H1 (cell line): Measurements from ENCODE around the gene TFDP1. TPM values are rescaled to one million over a fixed set of nuclear protein-coding genes. Genes with fewer than 3 reads are reported as not detected.

Experiments used
- CTCF ChIA-PET: fragments of 300-600 bp; sonication (Branson Sonifier 250); formaldehyde crosslinking; loops from one replicate; lab custom pipeline; 2021; ENCODE audit not compliant: partially characterized antibody; lab: Charles Lee
- POLR2A ChIA-PET: fragments of 300-600 bp; sonication (Branson Sonifier 250); formaldehyde crosslinking; loops from one replicate; lab custom pipeline; 2021; ENCODE audit warnings: inconsistent platforms; ENCODE audit not compliant: partially characterized antibody; lab: Charles Lee
- DNase-seq, 2 experiments: peaks; one replicate each; pipeline versions ENCODE4 v3.0.0 to v3.0.0-alpha.2; 2010 to 2022; ENCODE audit warnings: low spot score in 2 of 2, low read depth in 1 of 2, mixed read lengths in 1 of 2
- FAIRE-seq: peaks from 2 replicates; lab custom pipeline; 2011; peaks lifted over from hg19 to GRCh38; lab: Jason Lieb, UNC
- H2AFZ ChIP-seq: 2 replicates; pipeline ENCODE4 v1.8.1; 2012; ENCODE audit warnings: low read length, inconsistent platforms
- H2AK5ac ChIP-seq: 2 replicates; pipeline ENCODE4 v1.6.1; 2013; ENCODE audit warnings: low read depth, low read length
- H2BK120ac ChIP-seq: replicated peaks from 2 replicates; pipeline ENCODE3; 2013; ENCODE audit warnings: low read depth, low read length, inconsistent platforms
- H2BK12ac ChIP-seq: 2 replicates; pipeline ENCODE4 v1.6.1; 2013; ENCODE audit warnings: low read depth, low read length
- H2BK15ac ChIP-seq: 2 replicates; pipeline ENCODE4 v1.6.1; 2013; ENCODE audit warnings: low read length
- H2BK20ac ChIP-seq: 2 replicates; pipeline ENCODE4 v1.6.1; 2013; ENCODE audit warnings: low read length
- H2BK5ac ChIP-seq: 2 replicates; pipeline ENCODE4 v1.6.1; 2013; ENCODE audit warnings: low read depth, low read length
- H3K14ac ChIP-seq: 2 replicates; pipeline ENCODE4 v1.6.1; 2013; ENCODE audit warnings: inconsistent platforms; ENCODE audit not compliant: insufficient read length
- H3K18ac ChIP-seq: 2 replicates; pipeline ENCODE4 v1.6.1; 2013; ENCODE audit warnings: low read length; ENCODE audit errors: extremely low read depth
- H3K23ac ChIP-seq: 2 replicates; pipeline ENCODE4 v1.6.1; 2013; ENCODE audit warnings: inconsistent platforms; ENCODE audit not compliant: insufficient read length
- H3K23me2 ChIP-seq: 2 replicates; pipeline ENCODE4 v1.6.1; 2013; ENCODE audit warnings: low read depth, low read length
- H3K27ac ChIP-seq: 2 replicates; pipeline ENCODE4 v1.6.1; 2011; ENCODE audit warnings: low read depth, low read length, inconsistent platforms
- H3K27me3 ChIP-seq, 4 experiments: replicated peaks in 1 of 4; 1 replicate in 1 of 4; 2 replicates in 3 of 4; pipeline versions ENCODE4 v1.6.1 to v1.8.1; 2011 to 2013; ENCODE audit warnings: low read length in 3 of 4, mild to moderate bottlenecking in 3 of 4, inconsistent platforms in 2 of 4, mixed read lengths in 2 of 4, moderate library complexity in 1 of 4; ENCODE audit not compliant: control insufficient read depth in 3 of 4, insufficient read depth in 3 of 4; ENCODE audit errors: extremely low read depth in 1 of 4
- H3K36me3 ChIP-seq, 4 experiments: 2 replicates each; pipeline versions ENCODE4 v1.6.1 to v1.8.1; 2011 to 2013; ENCODE audit warnings: mild to moderate bottlenecking in 4 of 4, low read length in 3 of 4, moderate library complexity in 2 of 4, control low read depth in 1 of 4, inconsistent platforms in 1 of 4; ENCODE audit not compliant: insufficient read depth in 4 of 4, control insufficient read depth in 2 of 4
- H3K4ac ChIP-seq: replicated peaks from 2 replicates; pipeline ENCODE3; 2013; ENCODE audit warnings: low read length, low read depth, mixed read lengths, inconsistent platforms; ENCODE audit not compliant: insufficient read length
- H3K4me1 ChIP-seq, 4 experiments: replicated peaks in 1 of 4; 1 replicate in 1 of 4; 2 replicates in 3 of 4; pipeline versions ENCODE4 v1.6.1 to v1.8.1; 2011 to 2013; ENCODE audit warnings: low read length in 3 of 4, inconsistent platforms in 2 of 4, mixed read lengths in 1 of 4; ENCODE audit not compliant: insufficient read depth in 4 of 4, control insufficient read depth in 3 of 4
- H3K4me2 ChIP-seq, 2 experiments: 2 replicates each; pipeline versions ENCODE4 v1.6.1 to v1.8.1; 2011 to 2013; ENCODE audit warnings: low read depth in 2 of 2, low read length in 2 of 2, control low read depth in 1 of 2, inconsistent platforms in 1 of 2, mild to moderate bottlenecking in 1 of 2; ENCODE audit not compliant: insufficient read depth in 1 of 2
- H3K4me3 ChIP-seq, 4 experiments: fragments of 200-600, 300-600 bp in 1 of 4; sonication (generic), shearing (Covaris generic), sonication (Bioruptor Twin) in 1 of 4; 2 replicates each; pipeline versions ENCODE4 v1.5.1 to v1.8.1; 2011 to 2016; ENCODE audit warnings: low read length in 4 of 4, low read depth in 3 of 4, control low read depth in 2 of 4, inconsistent platforms in 2 of 4, mild to moderate bottlenecking in 2 of 4, mixed read lengths in 1 of 4, moderate library complexity in 1 of 4; ENCODE audit not compliant: insufficient read depth in 2 of 4; ENCODE audit errors: extremely low read depth in 1 of 4
- H3K56ac ChIP-seq: replicated peaks from 2 replicates; pipeline ENCODE3; 2013; ENCODE audit warnings: low read depth, mild to moderate bottlenecking, mixed read lengths, low read length, inconsistent platforms; ENCODE audit not compliant: insufficient read length
- H3K79me1 ChIP-seq: 2 replicates; pipeline ENCODE4 v1.6.1; 2013; ENCODE audit warnings: low read depth, low read length, control low read depth
- H3K79me2 ChIP-seq, 2 experiments: 2 replicates each; pipeline versions ENCODE4 v1.6.1 to v1.8.1; 2012 to 2013; ENCODE audit warnings: low read length in 2 of 2, mild to moderate bottlenecking in 2 of 2, inconsistent platforms in 1 of 2; ENCODE audit not compliant: insufficient read depth in 2 of 2, control insufficient read depth in 1 of 2
- H3K9ac ChIP-seq, 4 experiments: replicated peaks in 1 of 4; 1 replicate in 1 of 4; 2 replicates in 3 of 4; pipeline versions ENCODE4 v1.6.1 to v1.8.1; 2011 to 2013; ENCODE audit warnings: low read depth in 3 of 4, low read length in 3 of 4, control low read depth in 2 of 4, mild to moderate bottlenecking in 2 of 4, moderate library complexity in 2 of 4, inconsistent platforms in 1 of 4; ENCODE audit errors: extremely low read depth in 1 of 4
- H3K9me3 ChIP-seq, 2 experiments: 2 replicates each; pipeline versions ENCODE4 v1.6.1 to v1.8.1; 2012 to 2013; ENCODE audit warnings: mild to moderate bottlenecking in 2 of 2, moderate library complexity in 2 of 2, control low read depth in 1 of 2, inconsistent platforms in 1 of 2, low read depth in 1 of 2, low read length in 1 of 2, mixed read lengths in 1 of 2; ENCODE audit not compliant: insufficient read depth in 2 of 2
- H4K20me1 ChIP-seq, 2 experiments: replicated peaks in 1 of 2; 2 replicates each; pipeline versions ENCODE3 to v1.8.1; 2011 to 2013; ENCODE audit warnings: inconsistent platforms in 2 of 2, low read length in 2 of 2, mild to moderate bottlenecking in 1 of 2; ENCODE audit not compliant: insufficient read depth in 2 of 2, control insufficient read depth in 1 of 2
- H4K5ac ChIP-seq: 2 replicates; pipeline ENCODE4 v1.6.1; 2013; ENCODE audit warnings: low read length, low read depth, mixed read lengths, inconsistent platforms; ENCODE audit not compliant: insufficient read length
- H4K8ac ChIP-seq: 2 replicates; pipeline ENCODE4 v1.8.0; 2013; ENCODE audit warnings: mild to moderate bottlenecking, moderate library complexity, low read length, inconsistent platforms; ENCODE audit not compliant: insufficient read depth; ENCODE audit errors: extremely low read depth
- H4K91ac ChIP-seq: replicated peaks from 2 replicates; pipeline ENCODE3; 2013; ENCODE audit warnings: low read length, mixed read lengths, inconsistent platforms; ENCODE audit not compliant: insufficient read length
- TAF7 ChIP-seq: optimal IDR thresholded peaks from 2 replicates; pipeline ENCODE3; 2011; ENCODE audit warnings: low read depth, mild to moderate bottlenecking, inconsistent platforms, low read length, moderate library complexity, borderline replicate concordance
- whole genome bisulfite sequencing, 2 experiments: shearing (Covaris generic) in 1 of 2; methylation state at CpG; one replicate each; pipeline versions ENCODE4 v1.1.6 to v1.1.7; 2013 to 2015; ENCODE audit warnings: low lambda C conversion rate in 2 of 2, mixed read lengths in 2 of 2, inconsistent platforms in 1 of 2, low coverage in 1 of 2, missing lambda C conversion rate in 1 of 2; ENCODE audit not compliant: insufficient replicate concordance in 2 of 2, insufficient coverage in 1 of 2, insufficient read length in 1 of 2; ENCODE audit errors: extremely low coverage in 1 of 2, missing lambda C conversion rate in 1 of 2; 5-methylcytosine and 5-hydroxymethylcytosine counted together
- polyA plus RNA-seq, 7 experiments: library from polyadenylated mRNA; depleted of rRNA in 3 of 7; stranded (reverse) in 5 of 7; unstranded in 2 of 7; fragments of >200 nt in 5 of 7; fragments of 200-250 nt in 2 of 7; gene quantifications; 1 replicate in 5 of 7; 2 replicates in 1 of 7; 4 replicates in 1 of 7; pipeline versions ENCODE4 v1.2.1 to v1.2.3, GENCODE V29; 2011 to 2013; ENCODE audit warnings: missing spikeins in 2 of 7, mixed read lengths in 2 of 7
- total RNA-seq: library from RNA; stranded (reverse); fragmentation: NEBNext Ultra II Directional; extraction: Animal tissue kit (Norgen Biotek cat#: 25700); gene quantifications from 2 replicates; pipeline ENCODE4 v1.2.1, GENCODE V29; 2021

The TFDP1 gene
- total and polyA plus RNA-seq, 2 of the 8 experiments (the other 6 are each of a cell fraction or from before 2014, with no cell fraction given): 43.6 to 81.9 TPM

DNA sequence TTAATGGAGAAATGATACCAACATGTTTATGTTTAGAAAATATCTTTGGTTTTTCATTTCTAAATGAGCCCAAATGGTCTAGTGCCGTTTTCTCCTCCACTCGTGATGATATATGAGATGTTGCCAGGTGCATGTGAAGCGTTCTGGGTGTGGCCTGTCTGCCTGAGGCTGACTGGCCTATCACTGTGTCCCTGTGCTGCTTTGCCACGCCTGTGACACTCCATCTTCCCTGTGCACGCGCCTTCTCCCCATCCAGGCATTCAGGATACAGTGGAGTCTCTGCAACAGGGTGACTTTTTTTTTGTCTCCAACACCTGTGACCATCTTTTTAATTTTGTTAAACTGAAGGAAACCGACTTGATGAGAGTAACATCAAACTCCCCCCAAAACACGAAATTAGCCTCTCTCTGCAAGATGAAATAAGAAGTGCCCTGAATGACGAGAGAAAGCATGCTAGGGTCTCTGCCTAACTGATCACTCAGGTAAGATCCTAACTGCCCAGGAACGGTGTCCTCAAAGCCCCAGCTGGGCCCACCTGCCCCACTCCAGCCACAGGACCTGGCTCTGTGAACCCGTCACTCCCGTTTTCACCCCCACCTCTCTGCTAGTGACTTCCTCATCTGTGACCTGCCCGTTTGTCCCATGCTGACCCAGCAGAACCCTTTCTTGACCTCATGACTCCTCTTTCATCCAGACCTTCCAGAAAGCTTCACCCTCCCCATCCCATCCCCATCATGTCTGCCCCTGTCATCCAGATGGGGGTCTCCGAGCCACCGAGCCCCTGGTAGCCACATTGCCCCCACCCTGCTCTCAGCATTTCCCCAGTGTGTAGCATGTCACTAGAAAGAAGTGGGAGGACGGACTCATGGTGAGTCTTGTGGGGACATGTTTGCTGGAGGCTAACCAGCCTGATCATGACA lies 33.2 kb upstream of the TFDP1 start:
- H3K9me3 ChIP-seq: no peaks in the 10 kb centered on the region
- H3K23me2 ChIP-seq: no peaks in the 10 kb centered on the region
- no peak for FAIRE-seq
- H2BK15ac ChIP-seq: no peak overlapping the region
- no peak overlapping the region for H3K4me3 ChIP-seq
- no peak overlapping the region for H4K8ac ChIP-seq
- no peak overlapping the region for H2AFZ ChIP-seq
- WGBS, 2 experiments: 86% methylated on average over 16 of the region's 16 CpGs; no CpG with 5 or more reads in 1 of the 2 experiments
- no peak overlapping the region for H3K4ac ChIP-seq
- no peak overlapping the region for H2AK5ac ChIP-seq
- peaks cover 0 to 3% (median 0%) of the 10 kb centered on the region in 4 experiments; a peak in 1 of 7 replicates for H3K4me1 ChIP-seq
- H4K20me1 ChIP-seq: peaks cover 0 to 12% of the 10 kb centered on the region in 2 experiments
- no peak overlapping the region for H3K27ac ChIP-seq
- H3K9ac ChIP-seq: no peak overlapping the region
- H3K36me3 ChIP-seq: peaks cover 0 to 2% (median 0%) of the 10 kb centered on the region in 4 experiments; a peak in 1 of 8 replicates
- H2BK12ac ChIP-seq: no peak overlapping the region
- no peak overlapping the region for H4K91ac ChIP-seq
- no peak overlapping the region for H2BK20ac ChIP-seq
- no peak overlapping the region for H3K18ac ChIP-seq
- no peak overlapping the region for H2BK5ac ChIP-seq
- ChIA-PET CTCF (interaction anchor here (0.9 kb wide), 1 partner anchor 11 kb away, joined by 3 read pairs; no protein-coding TSS in a partner anchor), POLR2A (interaction anchor here (1.1 kb wide), 1 partner anchor 9 kb away, joined by 3 read pairs; no protein-coding TSS in a partner anchor)
- H3K56ac ChIP-seq: no peak overlapping the region
- H4K5ac ChIP-seq: no peak overlapping the region
- H3K79me1 ChIP-seq: no peaks in the 10 kb centered on the region; the same call in 1 of the 2 replicates
- no peak for TF ChIP-seq TAF7
- H3K27me3 ChIP-seq: no peaks in the 10 kb centered on the region
- H3K79me2 ChIP-seq: no peaks in the 10 kb centered on the region
- H3K23ac ChIP-seq: no peak overlapping the region
- no peak overlapping the region for H2BK120ac ChIP-seq
- H3K4me2 ChIP-seq: no peak overlapping the region
- H3K14ac ChIP-seq: no peak overlapping the region
- DNase-seq: peak in 1 of 2 experiments; percentile 23
